ENCODE results near the gene COL8A2.
A peak's percentile ranks its signal among the peaks of the same experiment; 100 is the strongest.

- peak; percentile 33 to 55 (median 54) for TF ChIP-seq CTCF (IDR thresholded peaks at IDR 0.05)
- TF ChIP-seq POLR2A (IDR thresholded peaks at IDR 0.05): no peak
Measured at GRCh38 chr1:36134505-36135329, 9.7 kb upstream of the COL8A2 start.

Measured in testis (tissue), 2 donors.